ENCODE results near the gene IL17C. TPM values are rescaled to one million over a fixed set of nuclear protein-coding genes. Genes with fewer than 3 reads are reported as not detected.

IL17C gene
- total RNA-seq, 1 donor from 2014 or later, result 0.26 TPM

DNA sequence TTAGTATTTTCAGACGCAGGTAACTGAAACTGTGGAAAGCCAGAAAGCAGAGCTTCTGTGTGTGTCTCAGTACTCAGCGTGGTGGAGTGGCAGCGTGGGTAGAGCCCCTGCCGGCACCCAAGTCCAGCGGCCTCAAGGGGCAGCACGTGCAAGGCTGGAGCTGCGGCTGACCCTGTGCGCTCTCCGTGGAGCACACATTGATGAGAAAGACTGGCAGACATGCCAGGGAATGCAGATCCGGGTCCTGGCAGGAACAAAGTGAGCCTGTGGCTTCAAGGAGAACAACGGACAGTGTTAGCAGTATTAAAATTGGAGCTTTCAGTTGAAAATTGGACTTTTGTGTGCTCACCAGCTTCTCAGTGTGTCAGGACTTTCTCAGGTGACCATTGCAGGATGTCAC, 44.9 kb upstream of the IL17C start:
- H3K27me3 Mint-ChIP-seq (ENCODE audit: unreplicated experiment), result peaks cover 2% of the 10 kb centered on the region
- peaks cover 13% of the 10 kb centered on the region for H3K4me1 Mint-ChIP-seq (ENCODE audit: unreplicated experiment)
- peak overlapping the region; percentile 80 for H3K27ac Mint-ChIP-seq (ENCODE audit: unreplicated experiment)

GRCh38 chr16:88593910-88594309, 44.5 kb upstream of the IL17C start:
- no peak for DNase-seq (ENCODE audit: low spot score)
- H3K36me3 Mint-ChIP-seq (ENCODE audit: low read depth, unreplicated experiment), result peaks cover 27% of the 10 kb centered on the region
- H3K27me3 Mint-ChIP-seq (ENCODE audit: unreplicated experiment), result peaks cover 2% of the 10 kb centered on the region
- TF ChIP-seq, protein P1, sequence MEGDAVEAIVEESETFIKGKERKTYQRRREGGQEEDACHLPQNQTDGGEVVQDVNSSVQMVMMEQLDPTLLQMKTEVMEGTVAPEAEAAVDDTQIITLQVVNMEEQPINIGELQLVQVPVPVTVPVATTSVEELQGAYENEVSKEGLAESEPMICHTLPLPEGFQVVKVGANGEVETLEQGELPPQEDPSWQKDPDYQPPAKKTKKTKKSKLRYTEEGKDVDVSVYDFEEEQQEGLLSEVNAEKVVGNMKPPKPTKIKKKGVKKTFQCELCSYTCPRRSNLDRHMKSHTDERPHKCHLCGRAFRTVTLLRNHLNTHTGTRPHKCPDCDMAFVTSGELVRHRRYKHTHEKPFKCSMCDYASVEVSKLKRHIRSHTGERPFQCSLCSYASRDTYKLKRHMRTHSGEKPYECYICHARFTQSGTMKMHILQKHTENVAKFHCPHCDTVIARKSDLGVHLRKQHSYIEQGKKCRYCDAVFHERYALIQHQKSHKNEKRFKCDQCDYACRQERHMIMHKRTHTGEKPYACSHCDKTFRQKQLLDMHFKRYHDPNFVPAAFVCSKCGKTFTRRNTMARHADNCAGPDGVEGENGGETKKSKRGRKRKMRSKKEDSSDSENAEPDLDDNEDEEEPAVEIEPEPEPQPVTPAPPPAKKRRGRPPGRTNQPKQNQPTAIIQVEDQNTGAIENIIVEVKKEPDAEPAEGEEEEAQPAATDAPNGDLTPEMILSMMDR (IDR thresholded peaks at IDR 0.05; ENCODE audit: unreplicated experiment), result no peak
- H3K4me1 Mint-ChIP-seq (ENCODE audit: unreplicated experiment), result peaks cover 13% of the 10 kb centered on the region
- no peak overlapping the region for H3K4me3 Mint-ChIP-seq (ENCODE audit: unreplicated experiment)
- H3K9me3 Mint-ChIP-seq (ENCODE audit: unreplicated experiment), result no peaks in the 10 kb centered on the region
- H3K27ac Mint-ChIP-seq (ENCODE audit: unreplicated experiment), result peak overlapping the region; percentile 80

More for the DNA sequence above, 44.9 kb upstream of the IL17C start:
- H3K4me3 Mint-ChIP-seq (ENCODE audit: unreplicated experiment), result no peak overlapping the region
- H3K9me3 Mint-ChIP-seq (ENCODE audit: unreplicated experiment), result no peaks in the 10 kb centered on the region
- TF ChIP-seq, protein P1 (IDR thresholded peaks at IDR 0.05; ENCODE audit: unreplicated experiment), result no peak
- peaks cover 27% of the 10 kb centered on the region for H3K36me3 Mint-ChIP-seq (ENCODE audit: low read depth, unreplicated experiment)
- no peak for DNase-seq (ENCODE audit: low spot score)

GRCh38 chr16:88595101-88595500, 43.3 kb upstream of the IL17C start:
- Mint-ChIP-seq H3K27ac (ENCODE audit: unreplicated experiment) (peak overlapping the region; percentile 82), H3K4me1 (ENCODE audit: unreplicated experiment) (peaks cover 13% of the 10 kb centered on the region), H3K36me3 (ENCODE audit: low read depth, unreplicated experiment) (peaks cover 26% of the 10 kb centered on the region), H3K4me3 (ENCODE audit: unreplicated experiment) (no peak overlapping the region), H3K9me3 (ENCODE audit: unreplicated experiment) (no peaks in the 10 kb centered on the region), H3K27me3 (ENCODE audit: unreplicated experiment) (peaks cover 1% of the 10 kb centered on the region)
- TF ChIP-seq, protein P1 (IDR thresholded peaks at IDR 0.05; ENCODE audit: unreplicated experiment), result no peak
- no peak for DNase-seq (ENCODE audit: low spot score)

GRCh38 chr16:88595921-88596320, 42.5 kb upstream of the IL17C start:
- no peak overlapping the region for H3K27ac Mint-ChIP-seq (ENCODE audit: unreplicated experiment)
- H3K4me1 Mint-ChIP-seq (ENCODE audit: unreplicated experiment), result peaks cover 13% of the 10 kb centered on the region
- no peaks in the 10 kb centered on the region for H3K9me3 Mint-ChIP-seq (ENCODE audit: unreplicated experiment)
- DNase-seq (ENCODE audit: low spot score), result no peak
- H3K27me3 Mint-ChIP-seq (ENCODE audit: unreplicated experiment), result no peaks in the 10 kb centered on the region
- peaks cover 25% of the 10 kb centered on the region for H3K36me3 Mint-ChIP-seq (ENCODE audit: low read depth, unreplicated experiment)
- TF ChIP-seq, protein P1 (IDR thresholded peaks at IDR 0.05; ENCODE audit: unreplicated experiment), result no peak
- H3K4me3 Mint-ChIP-seq (ENCODE audit: unreplicated experiment), result no peak overlapping the region

- no peak overlapping the region for H3K4me3 Mint-ChIP-seq (ENCODE audit: unreplicated experiment)
- H3K27ac Mint-ChIP-seq (ENCODE audit: unreplicated experiment), result no peak overlapping the region
- peaks cover 25% of the 10 kb centered on the region for H3K36me3 Mint-ChIP-seq (ENCODE audit: low read depth, unreplicated experiment)
- H3K9me3 Mint-ChIP-seq (ENCODE audit: unreplicated experiment), result no peaks in the 10 kb centered on the region
- H3K27me3 Mint-ChIP-seq (ENCODE audit: unreplicated experiment), result no peaks in the 10 kb centered on the region
- H3K4me1 Mint-ChIP-seq (ENCODE audit: unreplicated experiment), result peaks cover 13% of the 10 kb centered on the region
- no peak for DNase-seq (ENCODE audit: low spot score)
- TF ChIP-seq, protein P1 (IDR thresholded peaks at IDR 0.05; ENCODE audit: unreplicated experiment), result no peak
Observed at GRCh38 chr16:88596483-88596882, 41.9 kb upstream of the IL17C start.
